ENCODE results near the gene MAT2A. TPM values are rescaled to one million over a fixed set of nuclear protein-coding genes. Genes with fewer than 3 reads are reported as not detected.

The MAT2A gene
- total and polyA plus RNA-seq, 9 of the 15 experiments (the other 6 are each of a cell fraction or from before 2014, with no cell fraction given): 130 to 1,027 (median 240) TPM

DNA sequence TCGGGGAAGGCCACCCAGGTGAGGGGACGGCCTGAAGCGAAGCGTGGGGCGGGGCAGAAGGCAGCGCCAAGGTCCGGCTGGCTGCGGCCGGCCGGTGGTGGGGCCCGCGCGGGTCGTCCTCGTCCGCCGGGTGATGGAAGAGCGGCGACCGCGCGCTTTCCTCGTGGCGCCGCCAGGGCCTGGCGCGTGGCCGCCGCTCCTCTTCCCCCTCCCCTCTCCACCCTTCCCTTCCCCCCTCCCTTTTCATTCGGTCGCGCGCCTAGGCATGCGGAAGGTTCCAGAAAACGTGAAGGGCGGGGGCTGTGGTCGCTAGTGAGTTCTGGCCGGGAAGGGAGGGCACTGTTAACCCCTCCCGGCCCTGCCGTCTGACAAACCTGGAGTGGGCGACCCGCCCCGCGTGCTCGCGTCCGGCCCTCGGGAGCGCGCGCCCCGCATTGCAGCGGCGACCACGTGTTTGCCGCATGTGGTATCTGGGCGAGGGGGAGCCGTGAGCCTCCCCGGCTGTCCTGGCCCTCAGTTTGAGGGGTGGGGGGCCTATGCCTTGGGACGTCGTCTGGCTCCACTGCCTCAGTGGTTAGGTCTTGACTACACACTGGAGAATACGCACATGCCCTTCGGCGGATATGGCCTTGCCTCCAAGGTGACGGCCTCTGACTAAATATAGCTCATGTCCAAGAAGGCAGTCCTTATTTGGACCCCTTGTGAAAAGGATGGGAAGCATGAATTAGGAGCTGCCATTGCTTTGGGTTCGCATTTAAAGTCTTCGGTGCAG, 579 bp downstream of the MAT2A start (continued):
- TF ChIP-seq ELF4 (CRISPR knock-in tag; IDR thresholded peaks at IDR 0.05): no peak
- TF ChIP-seq DIDO1 (tag; IDR thresholded peaks at IDR 0.05; ENCODE audit: low read depth): no peak
- no peak for TF ChIP-seq ZNF23 (CRISPR knock-in tag; IDR thresholded peaks at IDR 0.05)
- peak; percentile 17 to 80; a peak in 2 of 4 replicates for TF ChIP-seq SIN3A (IDR thresholded peaks at IDR 0.05; ENCODE audit: borderline replicate concordance in 2 of 2, control insufficient read depth in 1 of 2, low read depth in 2 of 2, low read length in 2 of 2)
- TF ChIP-seq, protein P1, sequence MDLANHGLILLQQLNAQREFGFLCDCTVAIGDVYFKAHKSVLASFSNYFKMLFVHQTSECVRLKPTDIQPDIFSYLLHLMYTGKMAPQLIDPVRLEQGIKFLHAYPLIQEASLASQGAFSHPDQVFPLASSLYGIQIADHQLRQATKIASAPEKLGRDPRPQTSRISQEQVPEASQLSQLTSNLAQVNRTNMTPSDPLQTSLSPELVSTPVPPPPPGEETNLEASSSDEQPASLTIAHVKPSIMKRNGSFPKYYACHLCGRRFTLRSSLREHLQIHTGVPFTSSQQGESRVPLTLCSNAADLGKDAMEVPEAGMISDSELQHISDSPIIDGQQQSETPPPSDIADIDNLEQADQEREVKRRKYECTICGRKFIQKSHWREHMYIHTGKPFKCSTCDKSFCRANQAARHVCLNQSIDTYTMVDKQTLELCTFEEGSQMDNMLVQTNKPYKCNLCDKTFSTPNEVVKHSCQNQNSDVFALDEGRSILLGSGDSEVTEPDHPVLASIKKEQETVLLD (IDR thresholded peaks at IDR 0.05): no peak
- peak; percentile 83 for TF ChIP-seq POLR2H (tag; IDR thresholded peaks at IDR 0.05; ENCODE audit: low read depth)
- no peak for TF ChIP-seq SETDB1 (IDR thresholded peaks at IDR 0.05; ENCODE audit: low read length)
- no peak for TF ChIP-seq TBP (optimal IDR thresholded peaks at IDR 0.05; ENCODE audit: low read depth, low read length)
- TF ChIP-seq, protein P2, sequence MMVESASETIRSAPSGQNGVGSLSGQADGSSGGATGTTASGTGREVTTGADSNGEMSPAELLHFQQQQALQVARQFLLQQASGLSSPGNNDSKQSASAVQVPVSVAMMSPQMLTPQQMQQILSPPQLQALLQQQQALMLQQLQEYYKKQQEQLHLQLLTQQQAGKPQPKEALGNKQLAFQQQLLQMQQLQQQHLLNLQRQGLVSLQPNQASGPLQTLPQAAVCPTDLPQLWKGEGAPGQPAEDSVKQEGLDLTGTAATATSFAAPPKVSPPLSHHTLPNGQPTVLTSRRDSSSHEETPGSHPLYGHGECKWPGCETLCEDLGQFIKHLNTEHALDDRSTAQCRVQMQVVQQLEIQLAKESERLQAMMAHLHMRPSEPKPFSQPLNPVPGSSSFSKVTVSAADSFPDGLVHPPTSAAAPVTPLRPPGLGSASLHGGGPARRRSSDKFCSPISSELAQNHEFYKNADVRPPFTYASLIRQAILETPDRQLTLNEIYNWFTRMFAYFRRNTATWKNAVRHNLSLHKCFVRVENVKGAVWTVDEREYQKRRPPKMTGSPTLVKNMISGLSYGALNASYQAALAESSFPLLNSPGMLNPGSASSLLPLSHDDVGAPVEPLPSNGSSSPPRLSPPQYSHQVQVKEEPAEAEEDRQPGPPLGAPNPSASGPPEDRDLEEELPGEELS (CRISPR knock-in tag; IDR thresholded peaks at IDR 0.05; ENCODE audit: borderline replicate concordance): no peak
- TF ChIP-seq, protein P3, sequence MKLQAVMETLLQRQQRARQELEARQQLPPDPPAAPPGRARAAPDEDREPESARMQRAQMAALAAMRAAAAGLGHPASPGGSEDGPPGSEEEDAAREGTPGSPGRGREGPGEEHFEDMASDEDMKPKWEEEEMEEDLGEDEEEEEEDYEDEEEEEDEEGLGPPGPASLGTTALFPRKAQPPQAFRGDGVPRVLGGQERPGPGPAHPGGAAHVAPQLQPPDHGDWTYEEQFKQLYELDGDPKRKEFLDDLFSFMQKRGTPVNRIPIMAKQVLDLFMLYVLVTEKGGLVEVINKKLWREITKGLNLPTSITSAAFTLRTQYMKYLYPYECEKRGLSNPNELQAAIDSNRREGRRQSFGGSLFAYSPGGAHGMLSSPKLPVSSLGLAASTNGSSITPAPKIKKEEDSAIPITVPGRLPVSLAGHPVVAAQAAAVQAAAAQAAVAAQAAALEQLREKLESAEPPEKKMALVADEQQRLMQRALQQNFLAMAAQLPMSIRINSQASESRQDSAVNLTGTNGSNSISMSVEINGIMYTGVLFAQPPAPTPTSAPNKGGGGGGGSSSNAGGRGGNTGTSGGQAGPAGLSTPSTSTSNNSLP (IDR thresholded peaks at IDR 0.05; ENCODE audit: borderline replicate concordance, low read depth, low read length): no peak
- TF ChIP-seq PTRF (tag; IDR thresholded peaks at IDR 0.05): no peak
- peak; percentile 32; the same call in 1 of the 2 replicates for TF ChIP-seq ZNF324 (CRISPR knock-in tag; IDR thresholded peaks at IDR 0.05)
- TF ChIP-seq HDGF (IDR thresholded peaks at IDR 0.05): 0 out of 2 replicates have a peak, but pooled peaks have one; percentile 21
- TF ChIP-seq PTBP1 (IDR thresholded peaks at IDR 0.05; ENCODE audit: low read depth, low read length): peak; percentile 54; the same call in 1 of the 2 replicates
- TF ChIP-seq GTF2E2 (tag; IDR thresholded peaks at IDR 0.05): peak; percentile 60; the same call in 1 of the 2 replicates
- TF ChIP-seq, protein P4, sequence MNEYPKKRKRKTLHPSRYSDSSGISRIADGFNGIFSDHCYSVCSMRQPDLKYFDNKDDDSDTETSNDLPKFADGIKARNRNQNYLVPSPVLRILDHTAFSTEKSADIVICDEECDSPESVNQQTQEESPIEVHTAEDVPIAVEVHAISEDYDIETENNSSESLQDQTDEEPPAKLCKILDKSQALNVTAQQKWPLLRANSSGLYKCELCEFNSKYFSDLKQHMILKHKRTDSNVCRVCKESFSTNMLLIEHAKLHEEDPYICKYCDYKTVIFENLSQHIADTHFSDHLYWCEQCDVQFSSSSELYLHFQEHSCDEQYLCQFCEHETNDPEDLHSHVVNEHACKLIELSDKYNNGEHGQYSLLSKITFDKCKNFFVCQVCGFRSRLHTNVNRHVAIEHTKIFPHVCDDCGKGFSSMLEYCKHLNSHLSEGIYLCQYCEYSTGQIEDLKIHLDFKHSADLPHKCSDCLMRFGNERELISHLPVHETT (CRISPR knock-in tag; conservative IDR thresholded peaks at IDR 0.05 in 1 of 2, IDR thresholded peaks at IDR 0.05 in 1 of 2): no peak
- TF ChIP-seq, protein P5, sequence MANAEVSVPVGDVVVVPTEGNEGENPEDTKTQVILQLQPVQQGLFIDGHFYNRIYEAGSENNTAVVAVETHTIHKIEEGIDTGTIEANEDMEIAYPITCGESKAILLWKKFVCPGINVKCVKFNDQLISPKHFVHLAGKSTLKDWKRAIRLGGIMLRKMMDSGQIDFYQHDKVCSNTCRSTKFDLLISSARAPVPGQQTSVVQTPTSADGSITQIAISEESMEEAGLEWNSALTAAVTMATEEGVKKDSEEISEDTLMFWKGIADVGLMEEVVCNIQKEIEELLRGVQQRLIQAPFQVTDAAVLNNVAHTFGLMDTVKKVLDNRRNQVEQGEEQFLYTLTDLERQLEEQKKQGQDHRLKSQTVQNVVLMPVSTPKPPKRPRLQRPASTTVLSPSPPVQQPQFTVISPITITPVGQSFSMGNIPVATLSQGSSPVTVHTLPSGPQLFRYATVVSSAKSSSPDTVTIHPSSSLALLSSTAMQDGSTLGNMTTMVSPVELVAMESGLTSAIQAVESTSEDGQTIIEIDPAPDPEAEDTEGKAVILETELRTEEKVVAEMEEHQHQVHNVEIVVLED (CRISPR knock-in tag; IDR thresholded peaks at IDR 0.05): no peak
- TF ChIP-seq RBFOX2 (IDR thresholded peaks at IDR 0.05; ENCODE audit: low read depth, low read length): peak; percentile 97
- TF ChIP-seq BACH1 (tag; IDR thresholded peaks at IDR 0.05): no peak

Measured in K562 (cell line).